KG1 (cell line): ENCODE measurements around the gene SBF2.

Experiments
- DNase-seq: peaks from one replicate; lab custom pipeline; 2025; lab: John Stamatoyannopoulos, UW

The SBF2 gene

DNA sequence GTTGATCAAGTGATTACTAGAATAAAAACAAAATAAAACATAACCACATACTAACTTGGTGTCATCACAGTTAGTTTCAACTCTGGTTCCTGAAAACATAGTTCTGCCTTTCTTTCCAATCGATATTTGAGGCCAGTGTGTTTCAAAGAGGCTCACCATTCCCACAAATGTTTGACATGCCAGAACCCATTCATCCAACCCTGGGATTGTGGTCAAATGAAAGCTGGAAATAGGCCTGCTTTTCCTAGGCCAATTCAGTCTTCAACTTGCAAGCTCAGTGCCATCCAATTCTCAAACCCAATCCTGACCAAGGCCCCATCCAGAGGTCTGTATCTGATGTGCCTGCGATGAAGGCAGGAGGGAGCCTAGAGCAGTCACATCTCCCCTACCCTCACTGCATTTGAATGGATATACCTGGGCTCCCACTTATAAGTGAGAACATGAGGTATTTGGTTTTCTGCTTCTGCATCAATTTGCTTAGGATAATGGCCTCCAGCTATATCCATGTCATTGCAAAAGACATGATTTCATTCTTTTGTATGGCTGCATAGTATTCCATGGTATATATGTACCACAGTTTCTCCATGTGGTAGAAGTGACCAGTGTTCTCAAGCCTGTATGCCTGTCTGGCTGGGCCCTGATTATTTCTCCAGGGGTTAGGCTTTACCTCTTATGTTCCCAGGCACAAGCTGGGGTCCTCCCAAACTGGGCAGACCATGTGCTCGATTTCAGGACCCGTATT lies 486.9 kb downstream of the SBF2 start:
- DNase-seq = no peak

GRCh38 chr11:9804419-9804902 lies 489.6 kb downstream of the SBF2 start:
- no peak for DNase-seq

GRCh38 chr11:9803685-9804418 lies 490.2 kb downstream of the SBF2 start:
- no peak for DNase-seq

DNA sequence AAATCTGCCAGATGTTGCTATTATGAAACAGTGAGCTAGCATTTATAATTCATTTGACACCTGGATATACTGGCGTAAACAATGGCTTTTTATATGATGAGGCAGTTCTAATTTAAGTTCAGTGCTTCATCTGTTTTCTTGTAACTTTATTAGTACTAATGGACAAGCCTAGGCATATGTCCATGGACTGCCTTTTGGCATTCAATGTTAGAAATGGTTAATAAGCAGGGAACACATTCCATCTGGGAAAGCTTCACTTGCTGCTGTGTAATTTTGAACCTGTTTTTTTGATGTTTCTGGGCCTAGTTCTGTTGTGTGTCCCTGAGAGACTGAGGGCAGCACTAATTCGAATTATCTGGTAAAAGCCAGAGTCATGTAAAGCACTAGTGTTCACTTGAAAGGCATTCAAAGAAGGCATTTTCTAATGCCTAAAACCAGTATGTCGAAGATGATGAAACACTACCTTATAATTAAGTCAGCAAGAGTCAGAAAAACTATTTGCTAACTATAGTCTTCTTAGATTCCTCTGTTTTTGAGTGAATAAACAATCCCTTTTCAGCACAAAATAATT lies 491.6 kb downstream of the SBF2 start:
- DNase-seq = no peak

GRCh38 chr11:9799886-9800285 lies 494.1 kb downstream of the SBF2 start:
- no peak for DNase-seq

- DNase-seq = no peak
Measured at GRCh38 chr11:9797300-9797699, 496.7 kb downstream of the SBF2 start.

GRCh38 chr11:9796854-9797253 lies 497.2 kb downstream of the SBF2 start:
- DNase-seq = no peak

DNA sequence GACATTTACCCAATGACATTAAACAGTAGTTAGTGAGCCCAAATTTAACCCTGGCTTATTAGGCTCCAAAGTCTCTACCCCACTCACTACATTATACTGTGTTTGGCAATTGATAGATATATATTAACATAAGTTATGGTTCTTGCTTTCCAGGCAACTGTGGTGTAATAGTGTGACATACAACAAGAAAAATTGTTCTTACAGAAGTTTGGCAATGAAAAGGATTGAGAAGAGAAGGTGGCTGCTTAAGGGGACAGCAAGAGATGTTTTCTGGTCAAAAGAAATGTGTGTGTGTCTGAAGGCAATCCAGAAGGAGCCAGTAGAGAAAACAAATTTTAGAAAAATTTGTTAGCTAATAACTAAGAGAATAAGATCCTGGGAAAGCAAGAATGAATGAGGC lies 497.8 kb downstream of the SBF2 start:
- no peak for DNase-seq

DNA sequence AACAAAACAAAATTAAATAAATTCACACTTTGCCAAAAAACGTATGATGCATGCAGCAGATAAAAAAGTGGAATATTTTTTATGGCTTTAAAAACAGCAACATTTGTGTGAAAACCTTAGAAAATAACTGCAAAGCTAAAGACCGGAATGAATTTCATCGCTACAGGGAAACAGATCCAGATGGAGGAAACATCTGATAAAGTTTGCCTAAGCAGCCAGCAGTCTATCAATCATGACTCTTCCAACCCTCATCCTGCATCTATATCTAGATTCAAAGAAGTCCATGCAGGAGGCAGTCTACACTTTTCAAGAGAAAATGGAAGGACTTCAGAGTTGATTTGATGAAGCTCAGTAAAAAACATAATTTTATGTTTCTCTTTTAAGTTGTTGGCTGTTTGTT lies 503.3 kb downstream of the SBF2 start:
- DNase-seq = no peak

- DNase-seq = no peak
Measured at GRCh38 chr11:9789910-9790309, 504.1 kb downstream of the SBF2 start.

DNA sequence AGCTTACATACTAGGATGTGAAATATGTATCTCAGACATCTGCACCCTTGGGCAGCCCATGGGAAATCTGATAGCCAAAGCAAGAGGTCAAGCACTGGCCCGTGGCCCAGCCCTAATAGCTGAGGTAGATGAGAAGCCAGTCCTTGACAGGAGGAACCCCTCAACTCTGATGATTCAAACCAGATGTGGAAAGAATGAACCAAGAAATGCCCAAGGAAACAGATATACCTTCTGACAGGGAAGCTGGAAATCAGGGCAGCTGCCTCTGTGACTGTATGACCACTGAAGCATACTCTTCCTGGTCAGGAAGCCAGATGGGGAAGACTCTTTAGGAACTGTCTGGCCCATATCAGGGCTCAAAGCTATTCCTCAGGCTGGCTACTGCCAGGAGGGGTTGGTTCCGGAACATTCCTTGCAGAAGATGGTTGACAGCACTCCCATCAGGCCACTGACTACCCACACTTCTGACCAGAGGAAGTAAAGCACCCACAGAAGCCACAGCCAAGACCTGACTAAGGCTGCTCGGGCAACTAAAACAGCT lies 506.0 kb downstream of the SBF2 start:
- no peak for DNase-seq

- DNase-seq = no peak
Measured at GRCh38 chr11:9787260-9787659, 506.8 kb downstream of the SBF2 start.

- no peak for DNase-seq
Measured at GRCh38 chr11:9784602-9785315, 509.3 kb downstream of the SBF2 start.

GRCh38 chr11:9783986-9784385 lies 510.0 kb downstream of the SBF2 start:
- DNase-seq = no peak

DNA sequence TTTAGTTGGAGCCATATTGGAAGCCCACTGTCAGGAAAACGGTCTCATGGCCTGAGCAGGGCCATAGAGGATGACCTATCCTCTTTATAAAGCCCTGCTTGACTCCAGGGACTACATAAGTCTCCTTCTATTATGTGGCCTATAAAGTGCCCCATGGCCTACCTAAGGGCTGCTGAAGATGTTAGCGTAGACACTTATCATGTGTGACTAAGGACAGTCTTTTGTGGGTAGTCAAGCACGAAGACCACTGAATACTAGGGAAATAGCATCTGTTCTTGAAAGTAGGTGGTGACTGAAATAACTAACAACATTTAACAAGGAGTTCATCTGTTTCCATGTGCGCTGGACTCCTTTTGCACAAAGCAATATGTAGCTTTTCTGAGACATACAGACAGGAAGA lies 513.1 kb downstream of the SBF2 start:
- DNase-seq = no peak

DNA sequence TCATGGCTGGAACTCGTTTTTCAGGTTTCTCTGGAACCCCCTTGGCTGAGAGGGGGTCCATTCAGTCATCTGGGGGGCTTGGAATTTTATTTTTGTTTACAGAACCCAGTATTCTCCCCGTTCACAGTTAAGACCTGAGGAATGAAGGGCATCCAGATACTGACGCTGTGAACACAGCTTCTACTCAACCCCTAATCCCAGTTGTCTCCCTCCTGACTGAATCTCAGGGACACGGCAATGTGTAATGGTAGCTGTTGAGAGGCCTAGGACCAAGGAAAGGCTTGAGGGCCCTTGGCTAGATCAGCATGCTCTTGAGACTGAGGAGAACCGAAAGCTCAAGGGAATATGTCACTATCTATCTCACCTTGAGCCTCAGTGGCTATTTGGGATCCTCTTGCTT lies 516.5 kb downstream of the SBF2 start:
- no peak for DNase-seq

GRCh38 chr11:9777066-9777465 lies 517.0 kb downstream of the SBF2 start:
- no peak for DNase-seq

DNA sequence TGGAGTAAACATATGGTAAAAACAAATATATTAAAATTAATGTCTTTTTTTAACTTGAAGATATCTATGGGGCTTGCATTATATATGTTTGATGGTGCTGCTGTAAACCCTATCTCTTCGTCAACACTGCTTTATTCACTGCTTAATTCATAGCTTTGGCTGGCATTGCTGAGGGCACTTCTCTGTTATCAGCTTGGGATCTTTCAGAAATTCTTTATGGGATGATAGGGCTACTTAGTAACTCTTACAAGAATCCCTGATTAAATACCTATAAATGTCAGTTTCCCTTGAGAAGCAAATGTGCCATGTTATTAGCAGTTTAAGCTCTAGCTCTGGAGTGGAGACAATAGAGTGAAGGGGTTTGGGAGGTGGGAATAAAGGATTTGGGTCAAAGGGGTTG lies 517.8 kb downstream of the SBF2 start:
- DNase-seq = no peak

DNA sequence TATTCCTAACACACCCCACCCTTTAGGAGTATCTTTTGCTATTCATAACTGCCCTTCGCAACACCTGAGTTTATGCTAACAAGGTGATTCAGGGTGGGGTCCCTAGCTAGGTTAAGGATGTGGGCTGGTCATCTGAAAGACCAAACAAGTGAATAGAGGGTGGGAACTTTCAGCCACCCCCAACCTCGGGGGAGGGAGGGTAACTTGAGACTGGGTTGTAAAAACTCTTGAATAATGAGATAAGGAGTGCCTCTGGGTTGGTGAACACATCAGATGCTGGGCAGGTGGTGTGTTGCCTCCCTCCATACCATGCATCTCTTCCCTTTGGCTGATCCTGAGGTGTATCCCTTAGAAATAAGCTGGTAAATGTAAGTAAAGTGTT lies 518.6 kb downstream of the SBF2 start:
- no peak for DNase-seq

DNA sequence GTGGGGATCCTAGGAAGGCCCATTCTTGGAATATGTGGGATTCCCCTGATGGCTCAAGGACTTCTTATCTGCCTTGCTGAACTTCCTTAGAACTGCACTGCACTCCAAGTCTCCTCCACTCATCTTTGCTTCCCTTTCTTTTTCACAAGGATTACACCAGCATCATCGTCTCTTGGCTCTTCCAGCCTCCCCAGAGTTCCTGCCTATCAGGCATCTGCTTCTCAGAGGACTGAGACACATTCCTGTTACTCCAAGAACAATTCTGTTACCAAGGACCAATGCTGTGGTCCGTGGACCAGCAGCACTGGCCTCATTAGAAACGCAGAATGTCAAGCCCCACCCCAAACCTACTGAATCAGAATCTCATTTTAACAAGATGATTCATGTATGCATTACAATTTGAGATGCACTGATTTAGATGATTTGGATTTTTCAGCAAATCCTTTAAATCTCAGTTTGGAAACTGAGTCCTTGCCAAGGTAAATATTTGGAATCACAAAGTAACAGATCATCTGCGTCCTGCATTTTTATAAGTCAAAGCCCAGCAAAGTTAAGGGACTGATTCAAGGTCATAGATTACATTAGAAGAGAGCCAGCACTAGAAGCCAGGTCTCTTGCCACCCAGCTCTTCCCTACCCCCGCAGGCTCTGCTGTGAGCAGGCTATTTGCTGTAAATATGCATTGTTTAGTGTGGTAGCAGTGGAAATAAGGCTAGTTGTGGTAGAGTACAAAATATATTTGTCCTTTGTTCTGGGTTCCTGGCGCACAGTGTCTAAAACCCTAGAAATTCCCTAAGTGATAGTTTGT lies 519.2 kb downstream of the SBF2 start:
- no peak for DNase-seq

GRCh38 chr11:9774109-9774508 lies 519.9 kb downstream of the SBF2 start:
- DNase-seq = no peak
